Fibroblast of pulmonary artery (primary cell): ENCODE measurements around the gene ENAH.

Source experiments
- DNase-seq: peaks from one replicate; pipeline ENCODE4 v3.0.0-alpha.2; 2010; ENCODE audit warnings: low read depth
- H3K4me3 ChIP-seq: replicated peaks from 2 replicates; pipeline ENCODE4 v1.5.1; 2011; ENCODE audit warnings: low read depth, mild to moderate bottlenecking, control low read depth, low read length, moderate library complexity
- TF ChIP-seq, protein P1 (sequence below): IDR thresholded peaks from 2 replicates; pipeline ENCODE4 v1.5.1; 2011; ENCODE audit warnings: mild to moderate bottlenecking, control low read depth, low read length, inconsistent platforms; ENCODE audit errors: missing control alignments

The ENAH gene

DNA sequence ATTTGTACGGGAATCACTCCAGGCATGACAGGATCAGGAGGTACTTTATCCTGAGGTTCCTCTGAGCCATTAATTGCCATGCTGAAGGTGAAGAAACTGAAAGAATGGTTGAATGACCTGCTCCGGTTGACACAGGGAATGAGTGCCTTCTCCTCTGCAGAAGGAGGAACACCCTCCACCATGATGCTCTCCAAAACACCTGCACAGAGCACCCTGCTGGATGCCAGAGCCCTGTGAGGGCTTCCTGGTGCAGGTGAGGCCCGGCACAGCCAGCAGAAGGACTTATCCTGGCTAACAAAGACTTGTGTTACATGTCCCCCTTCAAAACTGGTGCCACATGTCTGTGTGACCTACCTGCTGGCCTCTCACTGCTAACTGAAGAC is 210.8 kb downstream of the ENAH start:
- no peak overlapping the region for H3K4me3 ChIP-seq
- DNase-seq: no peak
- TF ChIP-seq, protein P1, sequence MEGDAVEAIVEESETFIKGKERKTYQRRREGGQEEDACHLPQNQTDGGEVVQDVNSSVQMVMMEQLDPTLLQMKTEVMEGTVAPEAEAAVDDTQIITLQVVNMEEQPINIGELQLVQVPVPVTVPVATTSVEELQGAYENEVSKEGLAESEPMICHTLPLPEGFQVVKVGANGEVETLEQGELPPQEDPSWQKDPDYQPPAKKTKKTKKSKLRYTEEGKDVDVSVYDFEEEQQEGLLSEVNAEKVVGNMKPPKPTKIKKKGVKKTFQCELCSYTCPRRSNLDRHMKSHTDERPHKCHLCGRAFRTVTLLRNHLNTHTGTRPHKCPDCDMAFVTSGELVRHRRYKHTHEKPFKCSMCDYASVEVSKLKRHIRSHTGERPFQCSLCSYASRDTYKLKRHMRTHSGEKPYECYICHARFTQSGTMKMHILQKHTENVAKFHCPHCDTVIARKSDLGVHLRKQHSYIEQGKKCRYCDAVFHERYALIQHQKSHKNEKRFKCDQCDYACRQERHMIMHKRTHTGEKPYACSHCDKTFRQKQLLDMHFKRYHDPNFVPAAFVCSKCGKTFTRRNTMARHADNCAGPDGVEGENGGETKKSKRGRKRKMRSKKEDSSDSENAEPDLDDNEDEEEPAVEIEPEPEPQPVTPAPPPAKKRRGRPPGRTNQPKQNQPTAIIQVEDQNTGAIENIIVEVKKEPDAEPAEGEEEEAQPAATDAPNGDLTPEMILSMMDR: no peak

DNA sequence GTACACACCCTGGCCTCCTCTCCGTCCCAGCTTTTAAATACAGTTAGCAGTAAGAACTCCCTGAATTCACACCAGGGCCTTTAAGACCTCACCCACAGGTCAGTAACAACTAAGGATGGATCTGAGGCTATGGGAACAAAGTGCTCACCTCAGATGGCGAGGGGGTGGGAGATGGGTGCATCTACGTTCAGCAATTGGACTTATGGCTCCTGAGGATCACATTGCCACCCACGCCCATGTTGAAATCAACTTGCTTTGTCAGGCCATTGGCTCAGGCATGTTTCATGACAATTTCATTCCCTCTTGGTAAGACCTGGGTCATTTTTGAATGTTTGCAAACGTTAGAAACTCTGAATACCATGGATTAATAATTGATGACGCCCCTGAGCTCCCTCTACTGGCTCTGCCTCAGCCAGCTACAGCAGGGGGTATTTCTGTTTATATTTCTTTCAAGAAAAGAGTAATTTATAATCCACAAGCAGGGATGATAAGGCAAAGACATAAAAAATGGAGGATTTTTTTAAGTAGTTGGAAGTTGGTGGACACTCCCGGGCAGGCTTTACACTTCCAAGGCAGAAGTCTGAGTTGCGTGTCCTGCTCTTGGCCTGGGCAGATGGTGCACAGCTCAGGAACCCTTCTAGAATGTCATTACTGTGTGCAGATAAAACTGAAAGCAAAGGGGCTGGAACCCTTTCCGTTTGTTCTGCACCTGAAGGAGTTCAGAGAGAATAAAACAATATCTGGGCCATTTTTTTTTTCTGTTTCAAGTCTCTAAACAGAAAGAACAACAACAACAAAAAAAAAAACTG is 211.4 kb downstream of the ENAH start:
- no peak for DNase-seq
- H3K4me3 ChIP-seq: no peak overlapping the region
- TF ChIP-seq, protein P1: peak; percentile 27

DNA sequence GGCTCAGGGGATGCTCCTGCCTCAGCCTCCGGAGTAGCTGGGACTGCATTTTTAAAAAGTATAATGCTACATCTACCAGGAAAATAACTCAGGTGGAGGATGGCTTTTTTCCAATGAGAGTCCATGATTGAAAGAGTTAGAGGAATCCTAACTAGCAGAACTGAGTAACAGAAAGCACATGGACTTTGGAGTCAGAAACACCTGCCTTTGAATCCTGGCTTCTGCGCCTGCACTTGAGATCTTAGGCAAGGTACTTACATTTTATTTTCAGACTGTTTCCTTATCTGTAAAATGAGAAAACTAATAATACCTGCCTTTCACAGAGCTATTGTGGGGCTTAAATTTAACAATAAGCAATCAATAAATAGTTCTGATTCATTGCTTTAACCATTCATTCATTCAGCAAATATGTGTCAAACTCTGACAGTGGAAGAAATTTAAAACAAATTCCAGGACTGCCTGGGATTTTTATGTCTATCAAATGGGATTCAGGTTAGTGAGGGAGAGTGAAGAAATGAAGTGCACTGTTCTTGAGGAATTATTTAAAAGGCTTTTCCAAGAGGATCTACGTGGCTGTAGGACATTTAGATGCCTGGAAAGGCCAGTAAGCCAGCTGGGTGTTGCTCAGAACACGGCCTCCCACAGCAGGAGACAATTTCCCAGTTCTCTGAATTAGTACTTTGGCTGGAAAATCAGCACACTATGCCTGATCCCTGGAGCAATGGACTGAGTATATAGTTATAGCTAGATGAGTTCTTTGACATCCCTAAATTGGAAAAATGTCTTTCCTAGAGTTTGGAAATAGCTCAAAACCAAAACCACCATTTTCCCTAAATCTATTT is 212.3 kb downstream of the ENAH start:
- DNase-seq: no peak
- TF ChIP-seq, protein P1: no peak
- no peak overlapping the region for H3K4me3 ChIP-seq

DNA sequence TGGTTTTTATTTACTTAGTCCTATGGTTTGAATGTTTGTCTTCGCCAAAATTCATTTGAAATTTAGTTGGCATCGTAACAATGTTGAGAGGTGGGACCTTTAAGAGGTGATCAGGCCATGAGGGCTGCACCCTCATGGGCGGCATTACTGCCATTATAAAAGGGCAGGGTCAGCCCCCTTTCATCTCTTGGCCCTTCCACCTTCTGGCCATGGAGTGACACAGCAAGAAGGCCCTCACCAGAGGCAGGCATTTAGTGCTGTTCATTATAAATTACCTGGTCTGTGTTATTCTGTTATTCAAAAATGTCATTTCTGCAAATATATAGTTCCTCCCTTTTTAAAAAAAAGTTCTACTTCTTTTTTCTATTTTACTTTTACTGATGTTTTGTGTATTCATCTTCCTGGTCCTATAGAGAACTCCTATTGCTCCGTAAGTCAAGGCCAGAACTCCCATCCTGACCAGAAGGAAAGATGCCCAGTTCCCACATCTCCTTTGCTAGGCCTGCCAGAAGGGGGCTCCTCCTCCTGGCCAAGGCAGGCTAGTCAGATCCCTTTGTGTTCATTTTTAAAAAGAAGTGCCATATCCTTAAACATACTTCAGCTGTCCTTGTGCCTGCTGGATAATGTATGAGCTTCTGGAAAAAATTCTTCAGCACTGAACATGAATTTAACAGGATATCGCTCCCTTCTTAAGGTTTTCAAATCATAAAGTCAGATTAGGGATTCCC is 215.0 kb downstream of the ENAH start:
- peak; percentile 67 for DNase-seq
- no peak overlapping the region for H3K4me3 ChIP-seq
- TF ChIP-seq, protein P1: peak; percentile 77
